B cell (primary cell): ENCODE measurements around the gene SORT1. TPM values are rescaled to one million over a fixed set of nuclear protein-coding genes. Genes with fewer than 3 reads are reported as not detected.

Source experiments
- ATAC-seq: fragments of 200-7000 bp; cut with Tn5 transposase; one replicate; pipeline ENCODE4 v1.10.0; 2021; ENCODE audit warnings: low read depth, mild to moderate bottlenecking, moderate number of reproducible peaks, moderate library complexity
- CTCF ChIA-PET: fragments of 350-600 bp; sonication (Branson Sonifier 250); formaldehyde crosslinking; loops from one replicate; lab custom pipeline; 2021; ENCODE audit warnings: antibody characterized with exemption, inconsistent platforms; lab: Charles Lee
- POLR2A ChIA-PET: fragments of 350-600 bp; sonication (Branson Sonifier 250); formaldehyde crosslinking; loops from one replicate; lab custom pipeline; 2021; ENCODE audit warnings: antibody characterized with exemption; lab: Charles Lee
- DNase-seq: peaks from one replicate; pipeline ENCODE4 v3.0.0; 2013
- H2AFZ ChIP-seq: 2 replicates; pipeline ENCODE4 v1.6.1; 2012; ENCODE audit warnings: mild to moderate bottlenecking, low read depth, low read length; ENCODE audit not compliant: insufficient read depth, poor library complexity, severe bottlenecking
- H3K27ac ChIP-seq, 2 donors: 1 replicate in 1 of 2; 2 replicates in 1 of 2; pipeline ENCODE4 v1.5.1; 2012 to 2013; ENCODE audit warnings: low read length in 2 of 2, mild to moderate bottlenecking in 2 of 2, moderate library complexity in 1 of 2
- H3K27me3 ChIP-seq, 4 experiments: fragments of 200-600 bp in 1 of 4; sonication (generic) in 1 of 4; replicated peaks in 1 of 4; 1 replicate in 2 of 4; 2 replicates in 2 of 4; pipeline versions ENCODE4 v1.6.1 to v1.7.0; 2013 to 2016; ENCODE audit warnings: low read length in 3 of 4, mild to moderate bottlenecking in 2 of 4, mixed read lengths in 1 of 4, moderate library complexity in 1 of 4; ENCODE audit not compliant: insufficient read depth in 4 of 4, control insufficient read depth in 3 of 4; ENCODE audit errors: control extremely low read depth in 1 of 4
- H3K36me3 ChIP-seq, 2 experiments: replicated peaks in 1 of 2; 1 replicate in 1 of 2; 2 replicates in 1 of 2; pipeline versions ENCODE4 v1.6.1 to v1.7.1; 2013; ENCODE audit warnings: low read length in 1 of 2; ENCODE audit not compliant: insufficient read depth in 2 of 2, control insufficient read depth in 1 of 2; ENCODE audit errors: control extremely low read depth in 1 of 2, extremely low read depth in 1 of 2
- H3K4me1 ChIP-seq, 2 donors: fragments of 200-600 bp in 1 of 2; sonication (generic) in 1 of 2; 1 replicate in 1 of 2; 2 replicates in 1 of 2; pipeline versions ENCODE4 v1.5.1 to v1.6.1; 2013 to 2017; ENCODE audit warnings: low read length in 2 of 2; ENCODE audit not compliant: control insufficient read depth in 2 of 2, insufficient read depth in 2 of 2
- H3K4me2 ChIP-seq: replicated peaks from 2 replicates; pipeline ENCODE3; 2012; ENCODE audit warnings: mild to moderate bottlenecking, low read depth, low read length; ENCODE audit not compliant: poor library complexity, severe bottlenecking
- H3K4me3 ChIP-seq, 5 experiments: fragments of 200-600 bp in 1 of 5; sonication (generic) in 1 of 5; 1 replicate in 3 of 5; 2 replicates in 2 of 5; pipeline versions ENCODE4 v1.5.1 to v1.7.0; 2011 to 2016; ENCODE audit warnings: low read length in 4 of 5, mild to moderate bottlenecking in 4 of 5, low read depth in 2 of 5, control low read depth in 1 of 5, moderate library complexity in 1 of 5; ENCODE audit not compliant: insufficient read depth in 1 of 5; ENCODE audit errors: control extremely low read depth in 1 of 5, extremely low read depth in 1 of 5
- H3K79me2 ChIP-seq: fragments of 200-600 bp; sonication (generic); one replicate; pipeline ENCODE4 v1.6.0; 2016; ENCODE audit warnings: low read length; ENCODE audit not compliant: control insufficient read depth, insufficient read depth
- H3K9ac ChIP-seq: fragments of 200-600 bp; sonication (generic); 2 replicates; pipeline ENCODE4 v1.6.1; 2017; ENCODE audit warnings: mild to moderate bottlenecking, low read length, moderate library complexity
- H3K9me3 ChIP-seq, 3 donors: one replicate each; pipeline versions ENCODE4 v1.6.1 to v1.7.1; 2013; ENCODE audit warnings: low read length in 2 of 3; ENCODE audit not compliant: control insufficient read depth in 2 of 3, insufficient read depth in 1 of 3; ENCODE audit errors: control extremely low read depth in 1 of 3
- H4K20me1 ChIP-seq: 2 replicates; pipeline ENCODE4 v1.6.0; 2012; ENCODE audit warnings: mild to moderate bottlenecking, low read length; ENCODE audit not compliant: insufficient read depth, control insufficient read depth, poor library complexity, severe bottlenecking
- H3K27ac Mint-ChIP-seq: one replicate; pipeline ENCODE4 v1.8.0; 2021; ENCODE audit warnings: mixed read lengths
- H3K27me3 Mint-ChIP-seq: one replicate; pipeline ENCODE4 v1.8.0; 2021; ENCODE audit warnings: mixed read lengths
- H3K4me1 Mint-ChIP-seq: one replicate; pipeline ENCODE4 v1.8.0; 2021; ENCODE audit warnings: mixed read lengths
- H3K4me3 Mint-ChIP-seq: one replicate; pipeline ENCODE4 v1.8.0; 2021; ENCODE audit warnings: mixed read lengths
- H3K9me3 Mint-ChIP-seq: one replicate; pipeline ENCODE4 v1.8.0; 2022; ENCODE audit warnings: mixed read lengths; ENCODE audit not compliant: insufficient read depth
- EZH2 ChIP-seq: IDR thresholded peaks from 2 replicates; pipeline ENCODE4 v1.6.1; 2012; ENCODE audit warnings: borderline replicate concordance, low read depth, mild to moderate bottlenecking, moderate library complexity, low read length; ENCODE audit not compliant: insufficient read depth, poor library complexity, severe bottlenecking
- WGBS: methylation state at CpG from one replicate; pipeline ENCODE4 v1.1.5; 2013; ENCODE audit warnings: missing lambda C conversion rate; ENCODE audit not compliant: insufficient coverage; 5-methylcytosine and 5-hydroxymethylcytosine counted together
- intact Hi-C: fragments of 100-400 bp; cut with micrococcal nuclease; formaldehyde crosslinking; loops from one replicate; pipeline ENCODE4 v1.10.0; 2022
- polyA plus RNA-seq: library from polyadenylated mRNA; depleted of rRNA; stranded (reverse); fragments of >200 nt; gene quantifications from 2 replicates; pipeline ENCODE4 v1.2.3, GENCODE V29; 2012
- total RNA-seq, 2 donors: library from RNA; stranded (reverse); fragments of 120-200 nt in 1 of 2; gene quantifications; 1 replicate in 1 of 2; 2 replicates in 1 of 2; pipeline versions ENCODE4 v1.2.3 to v1.2.4, GENCODE V29; 2013 to 2022
- TF ChIP-seq, protein P1 (sequence below): fragments of 200-600 bp; IDR thresholded peaks from one replicate; pipeline ENCODE4 v1.8.0; 2022; ENCODE audit warnings: antibody characterized with exemption, mild to moderate bottlenecking

Gene SORT1
- total and polyA plus RNA-seq, 2 donors (not counting 1 experiment from before 2014, with no cell fraction given): 0.13 to 0.25 TPM

DNA sequence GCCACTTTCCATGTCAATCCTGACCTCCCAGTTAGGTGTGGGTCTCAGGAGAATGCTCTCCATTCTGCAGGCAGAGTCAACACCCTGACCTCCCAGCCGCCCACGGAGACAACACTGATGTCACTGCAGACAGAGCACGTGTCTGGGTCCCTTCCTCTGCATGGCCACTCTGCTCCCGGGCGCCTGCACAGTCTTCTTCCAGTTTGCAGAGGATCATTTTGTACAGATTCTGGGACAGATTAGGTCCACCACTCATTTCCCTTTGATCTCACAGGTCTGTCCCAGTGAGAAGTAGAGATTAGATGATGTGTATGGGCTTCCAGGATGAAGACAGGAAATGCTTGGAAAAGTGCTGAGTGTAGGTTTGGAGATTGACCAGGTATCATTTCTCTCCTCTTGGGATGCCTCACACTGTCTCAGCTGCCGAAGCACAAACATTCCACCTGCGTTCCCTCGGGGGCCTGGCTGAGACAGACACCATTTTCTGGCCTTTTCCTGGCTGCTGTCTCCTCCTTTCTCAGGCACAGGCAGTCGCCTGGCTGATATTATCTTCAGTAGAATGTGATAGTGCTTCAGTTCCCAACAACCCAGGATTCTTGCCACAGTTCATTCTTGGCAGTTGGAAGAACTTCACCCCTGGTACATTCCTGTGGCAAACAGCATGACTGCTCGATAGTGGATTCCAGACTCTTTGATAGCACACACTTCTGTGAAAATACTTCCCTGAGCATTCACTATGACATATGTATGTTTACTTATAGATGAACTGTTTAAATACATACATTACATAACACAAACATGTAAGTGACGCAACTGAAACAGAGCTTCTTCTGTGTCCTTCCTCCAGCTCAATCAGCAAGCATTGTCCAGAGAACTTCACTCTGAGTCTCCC, 98.8 kb downstream of the SORT1 start:
- Histone ChIP-seq H3K4me1 (peaks cover 19 to 23% of the 10 kb centered on the region in 2 donors), H3K4me2 (no peak overlapping the region), H3K9me3 (peaks cover 0 to 3% (median 0%) of the 10 kb centered on the region in 3 donors), H3K4me3 (no peak overlapping the region), H3K27ac (no peak overlapping the region), H2AFZ (no peak overlapping the region), H4K20me1 (no peaks in the 10 kb centered on the region), H3K36me3 (no peaks in the 10 kb centered on the region), H3K27me3 (peaks cover 0 to 39% (median 10%) of the 10 kb centered on the region in 4 experiments), H3K9ac (no peak overlapping the region), H3K79me2 (no peaks in the 10 kb centered on the region)
- no peak overlapping the region for H3K4me3 Mint-ChIP-seq
- ChIA-PET POLR2A (no interaction called here), CTCF (no interaction called here)
- 89% methylated on average over 9 of the region's 11 CpGs for WGBS
- peaks cover 19% of the 10 kb centered on the region for H3K4me1 Mint-ChIP-seq
- TF ChIP-seq EZH2: no peak
- TF ChIP-seq, protein P1, sequence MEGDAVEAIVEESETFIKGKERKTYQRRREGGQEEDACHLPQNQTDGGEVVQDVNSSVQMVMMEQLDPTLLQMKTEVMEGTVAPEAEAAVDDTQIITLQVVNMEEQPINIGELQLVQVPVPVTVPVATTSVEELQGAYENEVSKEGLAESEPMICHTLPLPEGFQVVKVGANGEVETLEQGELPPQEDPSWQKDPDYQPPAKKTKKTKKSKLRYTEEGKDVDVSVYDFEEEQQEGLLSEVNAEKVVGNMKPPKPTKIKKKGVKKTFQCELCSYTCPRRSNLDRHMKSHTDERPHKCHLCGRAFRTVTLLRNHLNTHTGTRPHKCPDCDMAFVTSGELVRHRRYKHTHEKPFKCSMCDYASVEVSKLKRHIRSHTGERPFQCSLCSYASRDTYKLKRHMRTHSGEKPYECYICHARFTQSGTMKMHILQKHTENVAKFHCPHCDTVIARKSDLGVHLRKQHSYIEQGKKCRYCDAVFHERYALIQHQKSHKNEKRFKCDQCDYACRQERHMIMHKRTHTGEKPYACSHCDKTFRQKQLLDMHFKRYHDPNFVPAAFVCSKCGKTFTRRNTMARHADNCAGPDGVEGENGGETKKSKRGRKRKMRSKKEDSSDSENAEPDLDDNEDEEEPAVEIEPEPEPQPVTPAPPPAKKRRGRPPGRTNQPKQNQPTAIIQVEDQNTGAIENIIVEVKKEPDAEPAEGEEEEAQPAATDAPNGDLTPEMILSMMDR: no peak
- H3K27ac Mint-ChIP-seq: no peak overlapping the region
- peaks cover 15% of the 10 kb centered on the region for H3K27me3 Mint-ChIP-seq
- no peaks in the 10 kb centered on the region for H3K9me3 Mint-ChIP-seq
- ATAC-seq (no peak), DNase-seq (no peak)
- intact Hi-C loops: no loop called here

DNA sequence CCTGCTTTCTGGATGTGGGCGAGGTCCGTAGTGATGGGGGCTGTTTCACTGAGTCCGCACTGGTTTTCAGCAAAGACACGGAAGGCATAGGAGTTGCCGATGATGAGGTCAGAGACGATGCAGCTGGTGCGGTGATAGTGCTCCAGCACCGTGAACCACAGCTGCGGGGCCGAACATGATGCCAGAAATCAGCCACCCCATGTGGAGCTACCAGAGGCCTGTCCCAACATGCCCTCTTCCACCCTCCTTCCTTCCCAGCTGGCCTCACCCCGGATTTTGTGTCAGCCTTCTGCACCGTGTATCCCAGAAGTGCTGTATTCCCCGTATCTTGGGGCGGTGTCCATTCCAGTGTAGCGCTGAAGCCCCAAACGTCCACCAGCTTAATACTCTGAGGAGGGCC, 100.9 kb downstream of the SORT1 start:
- no peaks in the 10 kb centered on the region for H4K20me1 ChIP-seq
- no peak for ATAC-seq
- H2AFZ ChIP-seq: no peak overlapping the region
- 96% methylated on average over 16 of the region's 16 CpGs for WGBS
- DNase-seq: no peak
- no peak overlapping the region for H3K27ac ChIP-seq
- ChIA-PET POLR2A (interaction anchor here (0.7 kb wide), 1 partner anchor 75 kb away, joined by 5 read pairs; no protein-coding TSS in a partner anchor), CTCF (interaction anchor here (0.8 to 3.0 kb wide), 3 partner anchors 20 to 103 kb away, joined by 5 to 13 read pairs (median 7); no protein-coding TSS in a partner anchor)
- peaks cover 0 to 28% (median 3%) of the 10 kb centered on the region in 4 experiments for H3K27me3 ChIP-seq
- intact Hi-C loops: no loop called here
- no peaks in the 10 kb centered on the region for H3K79me2 ChIP-seq
- H3K9me3 ChIP-seq: peaks cover 0 to 3% (median 0%) of the 10 kb centered on the region in 3 donors
- no peaks in the 10 kb centered on the region for H3K36me3 ChIP-seq
- peaks cover 15% of the 10 kb centered on the region for H3K27me3 Mint-ChIP-seq
- no peaks in the 10 kb centered on the region for H3K9me3 Mint-ChIP-seq
- no peak overlapping the region for H3K4me3 ChIP-seq
- H3K4me3 Mint-ChIP-seq: no peak overlapping the region
- H3K4me1 ChIP-seq: peaks cover 20 to 24% of the 10 kb centered on the region in 2 donors
- H3K4me2 ChIP-seq: no peak overlapping the region
- H3K4me1 Mint-ChIP-seq: peaks cover 25% of the 10 kb centered on the region
- TF ChIP-seq, protein P1: no peak
- no peak for TF ChIP-seq EZH2
- H3K27ac Mint-ChIP-seq: no peak overlapping the region
- H3K9ac ChIP-seq: no peak overlapping the region
